Endothelial cell of umbilical vein (primary cell): Measurements from ENCODE around the gene PHLDB2.

ENCODE experiments used
- CTCF ChIP-seq, 2 donors: IDR thresholded peaks; 1 replicate in 1 of 2; 2 replicates in 1 of 2; pipeline ENCODE4 v1.5.1; 2011; ENCODE audit warnings: low read length in 2 of 2, mild to moderate bottlenecking in 2 of 2, moderate library complexity in 2 of 2, control low read depth in 1 of 2, inconsistent platforms in 1 of 2, low read depth in 1 of 2; ENCODE audit not compliant: insufficient read depth in 1 of 2; ENCODE audit errors: extremely low read depth in 1 of 2
- EZH2 ChIP-seq: IDR thresholded peaks from 2 replicates; pipeline ENCODE4 v1.6.1; 2012; ENCODE audit warnings: borderline replicate concordance, low read depth, mild to moderate bottlenecking, moderate library complexity, low read length, inconsistent platforms; ENCODE audit not compliant: severe bottlenecking
- FOS ChIP-seq: IDR thresholded peaks from 2 replicates; pipeline ENCODE4 v1.6.1; 2011; ENCODE audit warnings: mild to moderate bottlenecking, low read length, moderate library complexity, borderline replicate concordance; ENCODE audit not compliant: insufficient read depth
- JUN ChIP-seq: IDR thresholded peaks from 2 replicates; pipeline ENCODE4 v1.6.1; 2011; ENCODE audit warnings: borderline replicate concordance, low read depth; ENCODE audit not compliant: insufficient read length, insufficient read depth
- POLR2A ChIP-seq: IDR thresholded peaks from 2 replicates; pipeline ENCODE4 v1.6.1; 2012; ENCODE audit warnings: low read depth, mild to moderate bottlenecking, control low read depth, low read length
- POLR2AphosphoS5 ChIP-seq: IDR thresholded peaks from 2 replicates; pipeline ENCODE4 v1.6.1; 2012; ENCODE audit warnings: low read depth, mild to moderate bottlenecking, control low read depth, low read length, moderate library complexity; ENCODE audit not compliant: insufficient read depth

- TF ChIP-seq JUN (no peak), CTCF (IDR thresholded peaks at IDR 0.05; ENCODE audit: extremely low read depth in 1 of 2, insufficient read depth in 1 of 2, low read depth in 1 of 2, low read length in 2 of 2) (no peak), POLR2A (no peak), EZH2 (no peak), POLR2AphosphoS5 (no peak), FOS (no peak)
These were observed 5.1 kb downstream of the PHLDB2 start for GRCh38 chr3:111863942-111864694.
